ENCODE data around the gene IQSEC1.

Gene IQSEC1

DNA sequence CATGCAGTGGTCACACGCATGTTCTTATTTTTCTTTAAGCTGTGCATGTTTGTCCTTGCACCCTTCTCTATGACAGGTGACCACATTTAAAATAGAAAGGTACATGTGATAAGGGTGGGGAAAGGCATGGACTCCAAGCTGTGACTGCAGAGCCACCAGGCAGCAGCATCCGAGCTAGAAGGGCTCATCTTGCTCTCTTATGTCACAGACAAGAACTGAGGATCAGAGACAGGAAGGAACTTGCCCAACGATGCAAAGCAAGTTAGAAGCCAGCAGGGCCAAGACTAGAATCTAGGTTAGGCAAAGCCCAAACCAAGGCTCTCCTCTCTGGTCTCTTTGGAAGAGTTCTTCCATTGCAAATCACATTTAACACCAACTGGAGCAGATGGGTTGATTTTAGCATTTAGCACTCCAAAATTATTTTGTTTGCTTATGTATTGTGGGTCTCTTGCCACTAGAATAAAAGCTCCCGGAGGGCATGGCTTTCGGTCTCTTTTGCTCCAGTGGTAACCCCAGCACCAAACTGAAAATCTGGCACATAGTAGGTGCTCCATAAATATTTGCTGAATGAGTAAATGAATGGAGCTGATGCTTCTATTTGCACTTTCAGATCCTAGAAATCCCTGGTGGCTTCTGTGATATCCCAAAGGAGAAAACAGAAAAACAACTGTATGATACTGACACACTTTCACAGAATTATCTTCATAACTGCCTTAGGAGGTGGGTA lies 84.3 kb downstream of the IQSEC1 start:
- DNase-seq (ENCODE audit: low read depth) = no peak
- TF ChIP-seq, protein P1, sequence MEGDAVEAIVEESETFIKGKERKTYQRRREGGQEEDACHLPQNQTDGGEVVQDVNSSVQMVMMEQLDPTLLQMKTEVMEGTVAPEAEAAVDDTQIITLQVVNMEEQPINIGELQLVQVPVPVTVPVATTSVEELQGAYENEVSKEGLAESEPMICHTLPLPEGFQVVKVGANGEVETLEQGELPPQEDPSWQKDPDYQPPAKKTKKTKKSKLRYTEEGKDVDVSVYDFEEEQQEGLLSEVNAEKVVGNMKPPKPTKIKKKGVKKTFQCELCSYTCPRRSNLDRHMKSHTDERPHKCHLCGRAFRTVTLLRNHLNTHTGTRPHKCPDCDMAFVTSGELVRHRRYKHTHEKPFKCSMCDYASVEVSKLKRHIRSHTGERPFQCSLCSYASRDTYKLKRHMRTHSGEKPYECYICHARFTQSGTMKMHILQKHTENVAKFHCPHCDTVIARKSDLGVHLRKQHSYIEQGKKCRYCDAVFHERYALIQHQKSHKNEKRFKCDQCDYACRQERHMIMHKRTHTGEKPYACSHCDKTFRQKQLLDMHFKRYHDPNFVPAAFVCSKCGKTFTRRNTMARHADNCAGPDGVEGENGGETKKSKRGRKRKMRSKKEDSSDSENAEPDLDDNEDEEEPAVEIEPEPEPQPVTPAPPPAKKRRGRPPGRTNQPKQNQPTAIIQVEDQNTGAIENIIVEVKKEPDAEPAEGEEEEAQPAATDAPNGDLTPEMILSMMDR (conservative IDR thresholded peaks at IDR 0.05; ENCODE audit: low read depth, low read length) = no peak
- H3K4me3 ChIP-seq (ENCODE audit: low read depth, low read length) = no peak overlapping the region

DNA sequence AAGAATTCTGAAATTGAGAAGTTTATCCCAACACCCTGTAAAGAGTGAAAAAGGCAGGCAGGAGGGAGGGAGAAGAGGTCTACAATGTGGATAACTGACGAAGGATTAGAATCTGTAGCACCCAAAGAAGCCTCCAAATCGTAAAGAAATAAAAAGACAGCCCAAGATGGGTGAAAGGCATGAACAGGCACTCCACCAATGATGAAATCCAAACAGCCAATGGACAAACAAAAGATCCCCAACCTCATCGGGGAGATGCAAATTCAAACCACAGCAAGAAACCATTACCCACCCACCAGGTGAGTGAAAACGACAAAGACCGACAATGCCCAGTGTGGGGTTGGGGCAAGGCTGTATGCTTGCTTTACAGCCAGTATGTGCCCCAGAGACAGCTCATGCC lies 85.6 kb downstream of the IQSEC1 start:
- H3K4me3 ChIP-seq (ENCODE audit: low read depth, low read length) = no peak overlapping the region
- TF ChIP-seq, protein P1 (conservative IDR thresholded peaks at IDR 0.05; ENCODE audit: low read depth, low read length) = no peak
- no peak for DNase-seq (ENCODE audit: low read depth)

- DNase-seq (ENCODE audit: low read depth) = no peak
- TF ChIP-seq, protein P1 (conservative IDR thresholded peaks at IDR 0.05; ENCODE audit: low read depth, low read length) = no peak
- no peak overlapping the region for H3K4me3 ChIP-seq (ENCODE audit: low read depth, low read length)
Observed at GRCh38 chr3:12986986-12987385, 86.2 kb downstream of the IQSEC1 start.

GRCh38 chr3:12986521-12986920 lies 86.7 kb downstream of the IQSEC1 start:
- no peak for DNase-seq (ENCODE audit: low read depth)
- TF ChIP-seq, protein P1 (conservative IDR thresholded peaks at IDR 0.05; ENCODE audit: low read depth, low read length) = no peak

DNA sequence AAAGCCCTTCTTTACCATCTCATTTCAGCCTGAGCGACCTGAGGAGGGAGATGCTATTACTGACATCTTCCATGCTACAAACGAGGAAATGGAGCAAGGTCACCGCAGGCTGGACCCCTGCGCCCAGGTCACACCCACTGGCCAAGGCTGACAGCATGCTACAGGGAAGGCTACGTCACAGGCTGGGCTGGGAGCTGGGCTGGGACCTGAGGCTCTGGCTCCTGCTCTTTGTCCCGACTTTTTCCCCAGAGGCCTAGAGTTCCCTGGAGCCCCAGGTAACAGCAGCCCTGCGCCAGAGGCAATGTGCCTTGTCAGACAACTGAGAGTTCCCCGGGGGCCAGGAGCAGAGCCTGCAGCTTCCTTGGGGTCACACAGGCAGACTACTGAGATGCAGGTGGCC lies 87.2 kb downstream of the IQSEC1 start:
- no peak for DNase-seq (ENCODE audit: low read depth)
- no peak overlapping the region for H3K4me3 ChIP-seq (ENCODE audit: low read depth, low read length)
- TF ChIP-seq, protein P1 (conservative IDR thresholded peaks at IDR 0.05; ENCODE audit: low read depth, low read length) = no peak

More at GRCh38 chr3:12986521-12986920, 86.7 kb downstream of the IQSEC1 start:
- no peak overlapping the region for H3K4me3 ChIP-seq (ENCODE audit: low read depth, low read length)

GRCh38 chr3:12985148-12985547 lies 88.1 kb downstream of the IQSEC1 start:
- TF ChIP-seq, protein P1 (conservative IDR thresholded peaks at IDR 0.05; ENCODE audit: low read depth, low read length) = no peak
- H3K4me3 ChIP-seq (ENCODE audit: low read depth, low read length) = no peak overlapping the region
- DNase-seq (ENCODE audit: low read depth) = no peak
